Hypothalamus (tissue), 51 donors: Measurements from ENCODE around the gene RNF149.
A peak's percentile ranks its signal among the peaks of the same experiment; 100 is the strongest.
"Not testable (repeated sequence)": the region's sequence is repeated elsewhere in the genome, so short reads cannot be mapped to it uniquely, and the experiment has no call there.

Experiments
- DNase-seq, 51 donors: peaks; one replicate each; lab custom pipeline; 2025; lab: John Stamatoyannopoulos, UW

Gene RNF149

GRCh38 chr2:101332885-101333766 lies 24.6 kb upstream of the RNF149 start:
- no peak for DNase-seq

- DNase-seq, result no peak
Measured at GRCh38 chr2:101331202-101331601, 22.7 kb upstream of the RNF149 start.

- DNase-seq, result peak in 38 of 51 donors; percentile 13 to 80 (median 56)
Measured at GRCh38 chr2:101330253-101330933, 21.9 kb upstream of the RNF149 start.

- DNase-seq, result no peak
Measured at GRCh38 chr2:101329026-101329425, 20.5 kb upstream of the RNF149 start.

- peak in 1 of 51 donors; percentile 6 for DNase-seq
Measured at GRCh38 chr2:101328474-101329007, 20.0 kb upstream of the RNF149 start.

GRCh38 chr2:101327863-101328394 lies 19.4 kb upstream of the RNF149 start:
- no peak for DNase-seq

GRCh38 chr2:101325425-101325824 lies 16.9 kb upstream of the RNF149 start:
- no peak for DNase-seq

GRCh38 chr2:101316568-101316967 lies 8.1 kb upstream of the RNF149 start:
- not testable (repeated sequence) for DNase-seq

- DNase-seq, result no peak
Measured at GRCh38 chr2:101311696-101312017, 3.2 kb upstream of the RNF149 start.

GRCh38 chr2:101310834-101311695 lies 2.6 kb upstream of the RNF149 start:
- no peak for DNase-seq

- DNase-seq, result no peak
Measured at GRCh38 chr2:101310090-101310833, 1.8 kb upstream of the RNF149 start.

- DNase-seq, result peak in 7 of 51 donors; percentile 28 to 58 (median 36)
Measured at GRCh38 chr2:101307950-101308431, 510 bp downstream of the RNF149 start.

GRCh38 chr2:101307503-101307902 lies 998 bp downstream of the RNF149 start:
- DNase-seq, result no peak

GRCh38 chr2:101306410-101306809 lies 2.1 kb downstream of the RNF149 start:
- DNase-seq, result no peak

GRCh38 chr2:101305492-101306078 lies 2.9 kb downstream of the RNF149 start:
- DNase-seq, result no peak

GRCh38 chr2:101305035-101305434 lies 3.5 kb downstream of the RNF149 start:
- DNase-seq, result no peak

GRCh38 chr2:101303688-101304087 lies 4.8 kb downstream of the RNF149 start:
- DNase-seq, result no peak

GRCh38 chr2:101302016-101302415 lies 6.5 kb downstream of the RNF149 start:
- no peak for DNase-seq

GRCh38 chr2:101300836-101301235 lies 7.7 kb downstream of the RNF149 start:
- no peak for DNase-seq
